BLaER1 treated with 17β-estradiol and CSF1 and Interleukin-3, amounts not matched to agents 10 nM and 100 nM (cell line): ENCODE data around the gene TMEM187.

ENCODE experiments used
- H3K27ac ChIP-seq, 11 experiments: shearing (Covaris generic); formaldehyde crosslinking; 2 replicates each; pipeline ENCODE4 v1.8.1; 2022
- H3K27me3 ChIP-seq, 11 experiments: shearing (Covaris generic); formaldehyde crosslinking; 2 replicates each; pipeline ENCODE4 v1.8.1; 2022
- H3K36me3 ChIP-seq, 11 experiments: shearing (Covaris generic); formaldehyde crosslinking; 2 replicates each; pipeline ENCODE4 v1.8.1; 2022
- H3K4me1 ChIP-seq, 10 experiments: shearing (Covaris generic); formaldehyde crosslinking; 2 replicates each; pipeline ENCODE4 v1.8.1; 2022
- H3K4me2 ChIP-seq, 11 experiments: shearing (Covaris generic); formaldehyde crosslinking; 2 replicates each; pipeline ENCODE4 v1.8.1; 2022
- H3K4me3 ChIP-seq, 10 experiments: shearing (Covaris generic); formaldehyde crosslinking; 2 replicates each; pipeline ENCODE4 v1.8.1; 2022
- H3K9ac ChIP-seq, 11 experiments: shearing (Covaris generic); formaldehyde crosslinking; 2 replicates each; pipeline ENCODE4 v1.8.1; 2022
- H3K9me3 ChIP-seq, 11 experiments: shearing (Covaris generic); formaldehyde crosslinking; replicated peaks in 1 of 11; 2 replicates each; pipeline ENCODE4 v1.8.1; 2022
- H4K20me1 ChIP-seq, 11 experiments: shearing (Covaris generic); formaldehyde crosslinking; 2 replicates each; pipeline ENCODE4 v1.8.1; 2022
- Cebpa-rat ChIP-seq, 11 experiments: shearing (Covaris generic); IDR thresholded peaks; 2 replicates each; pipeline ENCODE4 v1.8.1; 2022

TMEM187 gene

GRCh38 chrX:153931748-153932147 is 40.8 kb upstream of the TMEM187 start:
- H3K27ac ChIP-seq: peak overlapping the region in 6 of 11 experiments; percentile 4 to 100 (median 46); a peak in 5 of 22 replicates
- no peak overlapping the region for H3K4me3 ChIP-seq
- H3K9me3 ChIP-seq: peaks cover 0 to 9% (median 0%) of the 10 kb centered on the region in 11 experiments; a peak in 1 of 22 replicates
- peak overlapping the region in 8 of 11 experiments; percentile 32 to 99 (median 56); a peak in 9 of 22 replicates for H3K9ac ChIP-seq
- peaks cover 60 to 81% (median 70%) of the 10 kb centered on the region in 11 experiments for H3K27me3 ChIP-seq
- H4K20me1 ChIP-seq: peaks cover 74 to 93% (median 86%) of the 10 kb centered on the region in 11 experiments
- peaks cover 49 to 77% (median 64%) of the 10 kb centered on the region in 10 experiments for H3K4me1 ChIP-seq
- H3K4me2 ChIP-seq: peak overlapping the region in 8 of 11 experiments; percentile 0 to 96 (median 32); a peak in 6 of 22 replicates
- peaks cover 25 to 42% (median 38%) of the 10 kb centered on the region in 11 experiments; a peak in 21 of 22 replicates for H3K36me3 ChIP-seq
- TF ChIP-seq Cebpa-rat (IDR thresholded peaks at IDR 0.05): no peak

- peak overlapping the region in 4 of 11 experiments; percentile 4 to 100 (median 10); a peak in 5 of 22 replicates for H3K27ac ChIP-seq
Observed at GRCh38 chrX:153932220-153932915, 40.2 kb upstream of the TMEM187 start.

GRCh38 chrX:153933748-153934147 is 38.8 kb upstream of the TMEM187 start:
- Histone ChIP-seq H3K4me2 (peak overlapping the region; percentile 81 to 96 (median 87)), H3K4me3 (peak overlapping the region; percentile 66 to 87 (median 78)), H4K20me1 (peaks cover 60 to 93% (median 76%) of the 10 kb centered on the region in 11 experiments), H3K27ac (peak overlapping the region in 10 of 11 experiments; percentile 65 to 89 (median 82); a peak in 20 of 22 replicates), H3K27me3 (peaks cover 79 to 91% (median 86%) of the 10 kb centered on the region in 11 experiments), H3K4me1 (peaks cover 38 to 62% (median 51%) of the 10 kb centered on the region in 10 experiments), H3K9me3 (0 out of 22 replicates have a peak, but pooled peaks cover 0 to 4% (median 0%) of the 10 kb centered on the region in 11 experiments), H3K36me3 (peaks cover 25 to 42% (median 38%) of the 10 kb centered on the region in 11 experiments; a peak in 21 of 22 replicates), H3K9ac (peak overlapping the region; percentile 79 to 92 (median 85))
- no peak for TF ChIP-seq Cebpa-rat (IDR thresholded peaks at IDR 0.05)

More at GRCh38 chrX:153932220-153932915, 40.2 kb upstream of the TMEM187 start:
- peak overlapping the region in 7 of 11 experiments; percentile 50 to 96 (median 87); a peak in 8 of 22 replicates for H3K4me2 ChIP-seq
- H3K36me3 ChIP-seq: peaks cover 25 to 42% (median 38%) of the 10 kb centered on the region in 11 experiments; a peak in 21 of 22 replicates
- no peak for TF ChIP-seq Cebpa-rat (IDR thresholded peaks at IDR 0.05)
- H3K9me3 ChIP-seq: peaks cover 0 to 4% (median 0%) of the 10 kb centered on the region in 11 experiments; a peak in 1 of 22 replicates
- H3K4me1 ChIP-seq: peaks cover 45 to 71% (median 58%) of the 10 kb centered on the region in 10 experiments
- no peak overlapping the region for H3K4me3 ChIP-seq
- peak overlapping the region in 8 of 11 experiments; percentile 6 to 64 (median 33); a peak in 10 of 22 replicates for H3K9ac ChIP-seq
- H4K20me1 ChIP-seq: peaks cover 68 to 91% (median 82%) of the 10 kb centered on the region in 11 experiments
- H3K27me3 ChIP-seq: peaks cover 66 to 81% (median 76%) of the 10 kb centered on the region in 11 experiments

- peak overlapping the region; percentile 32 to 89 (median 82) for H3K27ac ChIP-seq
- H3K36me3 ChIP-seq: peaks cover 26 to 42% (median 38%) of the 10 kb centered on the region in 11 experiments; a peak in 21 of 22 replicates
- peak overlapping the region; percentile 66 to 87 (median 78) for H3K4me3 ChIP-seq
- 0 out of 22 replicates have a peak, but pooled peaks cover 0 to 4% (median 0%) of the 10 kb centered on the region in 11 experiments for H3K9me3 ChIP-seq
- peak overlapping the region; percentile 79 to 92 (median 85) for H3K9ac ChIP-seq
- no peak for TF ChIP-seq Cebpa-rat (IDR thresholded peaks at IDR 0.05)
- peaks cover 55 to 92% (median 76%) of the 10 kb centered on the region in 11 experiments for H4K20me1 ChIP-seq
- peaks cover 84 to 95% (median 91%) of the 10 kb centered on the region in 11 experiments for H3K27me3 ChIP-seq
- peak overlapping the region; percentile 81 to 96 (median 87) for H3K4me2 ChIP-seq
- H3K4me1 ChIP-seq: peaks cover 35 to 60% (median 48%) of the 10 kb centered on the region in 10 experiments
Observed at GRCh38 chrX:153934148-153934761, 38.3 kb upstream of the TMEM187 start.

GRCh38 chrX:153934762-153935325 is 37.7 kb upstream of the TMEM187 start, which contains the start of gene NAA10:
TSS of gene NAA10 (minus strand) at chrX:153935037. CDS start at chrX:153934904, 133 bp downstream.
- Histone ChIP-seq H3K4me3 (peak within 1 kb of the TSS; percentile 66 to 87 (median 78)), H3K27me3 (peaks cover 88 to 96% (median 93%) of the 10 kb centered on the region in 11 experiments), H3K27ac (peak within 1 kb of the TSS; percentile 32 to 89 (median 82)), H3K9me3 (0 out of 22 replicates have a peak, but pooled peaks cover 0 to 4% (median 0%) of the 10 kb centered on the region in 11 experiments), H3K36me3 (peaks cover 21 to 38% (median 35%) of the 10 kb centered on the region in 11 experiments; a peak in 21 of 22 replicates), H3K4me2 (peak within 1 kb of the TSS; percentile 81 to 96 (median 87)), H3K4me1 (peaks cover 35 to 60% (median 48%) of the 10 kb centered on the region in 10 experiments), H3K9ac (peak within 1 kb of the TSS; percentile 79 to 92 (median 85)), H4K20me1 (peaks cover 49 to 92% (median 76%) of the 10 kb centered on the region in 11 experiments)
- no peak for TF ChIP-seq Cebpa-rat (IDR thresholded peaks at IDR 0.05)

GRCh38 chrX:153935326-153935851 is 37.2 kb upstream of the TMEM187 start:
- no peak for TF ChIP-seq Cebpa-rat (IDR thresholded peaks at IDR 0.05)
- H4K20me1 ChIP-seq: peaks cover 43 to 92% (median 76%) of the 10 kb centered on the region in 11 experiments
- peak overlapping the region in 9 of 11 experiments; percentile 25 to 91 (median 62); a peak in 15 of 22 replicates for H3K9ac ChIP-seq
- peak overlapping the region in 8 of 11 experiments; percentile 46 to 75 (median 62); a peak in 16 of 22 replicates for H3K27ac ChIP-seq
- H3K4me3 ChIP-seq: peak overlapping the region in 9 of 10 experiments; percentile 24 to 87 (median 78); a peak in 17 of 20 replicates
- H3K27me3 ChIP-seq: peaks cover 88 to 96% (median 93%) of the 10 kb centered on the region in 11 experiments
- H3K4me1 ChIP-seq: peaks cover 35 to 60% (median 48%) of the 10 kb centered on the region in 10 experiments
- H3K36me3 ChIP-seq: peaks cover 17 to 35% (median 31%) of the 10 kb centered on the region in 11 experiments; a peak in 21 of 22 replicates
- H3K9me3 ChIP-seq: 0 out of 22 replicates have a peak, but pooled peaks cover 0 to 4% (median 0%) of the 10 kb centered on the region in 11 experiments
- H3K4me2 ChIP-seq: peak overlapping the region; percentile 65 to 89 (median 78)

GRCh38 chrX:153937056-153937455 is 35.5 kb upstream of the TMEM187 start:
- Histone ChIP-seq H3K27me3 (peaks cover 86 to 95% (median 92%) of the 10 kb centered on the region in 11 experiments), H3K4me1 (peaks cover 40 to 57% (median 45%) of the 10 kb centered on the region in 10 experiments), H3K4me3 (no peak overlapping the region), H3K27ac (no peak overlapping the region), H4K20me1 (peaks cover 27 to 89% (median 68%) of the 10 kb centered on the region in 11 experiments; a peak in 21 of 22 replicates), H3K4me2 (0 out of 22 replicates have a peak overlapping the region, but pooled peaks of 1 of the 11 experiments have one; percentile 7), H3K36me3 (peaks cover 7 to 29% (median 14%) of the 10 kb centered on the region in 11 experiments; a peak in 20 of 22 replicates), H3K9ac (no peak overlapping the region), H3K9me3 (0 out of 22 replicates have a peak, but pooled peaks cover 0 to 4% (median 0%) of the 10 kb centered on the region in 11 experiments)
- TF ChIP-seq Cebpa-rat (IDR thresholded peaks at IDR 0.05): no peak
